ENCODE data around the gene KAZALD1. TPM values are rescaled to one million over a fixed set of nuclear protein-coding genes. Genes with fewer than 3 reads are reported as not detected.

The KAZALD1 gene
- total and polyA plus RNA-seq, 2 donors (not counting 1 experiment from before 2014, with no cell fraction given): 0.34 to 0.37 TPM

- H3K27me3 Mint-ChIP-seq: peaks cover 18% of the 10 kb centered on the region
Observed at GRCh38 chr10:101021692-101022251, 40.0 kb upstream of the KAZALD1 start.

DNA sequence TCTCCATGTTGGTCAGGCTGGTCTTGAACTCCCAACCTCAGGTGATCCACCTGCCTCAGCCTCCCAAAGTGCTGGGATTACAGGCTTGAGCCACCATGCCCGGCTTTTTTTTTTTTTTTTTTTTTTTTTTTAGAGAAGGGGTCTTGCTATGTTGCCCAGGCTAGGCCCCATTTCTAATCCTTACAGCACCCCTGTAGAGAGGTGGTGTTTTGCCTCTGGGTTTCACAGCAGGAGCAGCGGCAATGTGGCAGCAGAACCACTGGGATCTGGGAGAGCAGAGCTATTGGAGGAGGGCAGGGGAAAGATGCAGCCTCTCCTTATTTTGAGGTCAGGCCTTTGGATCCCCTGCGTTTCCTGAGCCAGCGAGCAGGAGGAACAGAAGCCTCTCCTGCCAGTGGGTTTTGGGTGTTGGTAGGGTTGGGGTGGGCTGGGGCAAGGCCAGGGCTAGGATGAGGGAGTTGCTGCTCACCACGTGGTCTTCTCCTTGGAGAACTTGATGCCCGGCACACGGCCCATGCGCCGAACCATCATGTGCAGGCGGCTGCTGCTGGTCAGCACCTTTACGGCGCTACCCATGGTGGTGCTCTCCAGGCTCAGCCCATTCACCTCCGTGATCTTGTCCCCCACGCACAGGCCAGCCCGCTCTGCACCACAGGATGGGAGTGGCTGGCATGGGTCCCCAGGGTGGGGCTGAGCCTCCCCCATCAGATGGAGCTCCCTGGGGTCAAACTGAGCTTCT lies 38.7 kb upstream of the KAZALD1 start:
- 92% methylated on average over 14 of the region's 15 CpGs for WGBS (ENCODE audit: insufficient coverage)
- TF ChIP-seq EZH2 (IDR thresholded peaks at IDR 0.05; ENCODE audit: borderline replicate concordance, insufficient read depth, low read depth, low read length, poor library complexity, severe bottlenecking): no peak
- TF ChIP-seq, protein P1, sequence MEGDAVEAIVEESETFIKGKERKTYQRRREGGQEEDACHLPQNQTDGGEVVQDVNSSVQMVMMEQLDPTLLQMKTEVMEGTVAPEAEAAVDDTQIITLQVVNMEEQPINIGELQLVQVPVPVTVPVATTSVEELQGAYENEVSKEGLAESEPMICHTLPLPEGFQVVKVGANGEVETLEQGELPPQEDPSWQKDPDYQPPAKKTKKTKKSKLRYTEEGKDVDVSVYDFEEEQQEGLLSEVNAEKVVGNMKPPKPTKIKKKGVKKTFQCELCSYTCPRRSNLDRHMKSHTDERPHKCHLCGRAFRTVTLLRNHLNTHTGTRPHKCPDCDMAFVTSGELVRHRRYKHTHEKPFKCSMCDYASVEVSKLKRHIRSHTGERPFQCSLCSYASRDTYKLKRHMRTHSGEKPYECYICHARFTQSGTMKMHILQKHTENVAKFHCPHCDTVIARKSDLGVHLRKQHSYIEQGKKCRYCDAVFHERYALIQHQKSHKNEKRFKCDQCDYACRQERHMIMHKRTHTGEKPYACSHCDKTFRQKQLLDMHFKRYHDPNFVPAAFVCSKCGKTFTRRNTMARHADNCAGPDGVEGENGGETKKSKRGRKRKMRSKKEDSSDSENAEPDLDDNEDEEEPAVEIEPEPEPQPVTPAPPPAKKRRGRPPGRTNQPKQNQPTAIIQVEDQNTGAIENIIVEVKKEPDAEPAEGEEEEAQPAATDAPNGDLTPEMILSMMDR (IDR thresholded peaks at IDR 0.05): no peak
- H3K79me2 ChIP-seq (ENCODE audit: control insufficient read depth, insufficient read depth, low read length): no peaks in the 10 kb centered on the region
- H3K4me1 Mint-ChIP-seq: peaks cover 7% of the 10 kb centered on the region
- H3K9ac ChIP-seq (ENCODE audit: low read length): no peak overlapping the region
- peaks cover 15% of the 10 kb centered on the region for H3K27me3 Mint-ChIP-seq
- H2AFZ ChIP-seq (ENCODE audit: insufficient read depth, low read depth, low read length, poor library complexity, severe bottlenecking): no peak overlapping the region
- POLR2A ChIA-PET: no interaction called here
- no peaks in the 10 kb centered on the region for H3K36me3 ChIP-seq (replicated peaks in 1 of 2; ENCODE audit: control extremely low read depth in 1 of 2, control insufficient read depth in 1 of 2, extremely low read depth in 1 of 2, insufficient read depth in 2 of 2, low read length in 1 of 2)
- ATAC-seq (ENCODE audit: low read depth) (no peak), DNase-seq (no peak)
- H3K27ac ChIP-seq (ENCODE audit: low read length in 2 of 2): no peak overlapping the region
- peaks cover 0 to 19% (median 8%) of the 10 kb centered on the region in 4 experiments for H3K27me3 ChIP-seq (replicated peaks in 1 of 4; ENCODE audit: control extremely low read depth in 1 of 4, control insufficient read depth in 3 of 4, insufficient read depth in 4 of 4, low read length in 3 of 4)
- no peaks in the 10 kb centered on the region for H4K20me1 ChIP-seq (ENCODE audit: control insufficient read depth, insufficient read depth, low read length, poor library complexity, severe bottlenecking)
- intact Hi-C loops (cut with micrococcal nuclease): no loop called here
- H3K4me3 ChIP-seq (ENCODE audit: control extremely low read depth in 1 of 5, extremely low read depth in 1 of 5, insufficient read depth in 1 of 5, low read depth in 2 of 5, low read length in 4 of 5): no peak overlapping the region
- H3K4me1 ChIP-seq (ENCODE audit: control insufficient read depth in 2 of 2, insufficient read depth in 2 of 2, low read length in 2 of 2): peaks cover 12 to 13% of the 10 kb centered on the region in 2 donors
- H3K27ac Mint-ChIP-seq: no peak overlapping the region
- no peaks in the 10 kb centered on the region for H3K9me3 Mint-ChIP-seq (ENCODE audit: insufficient read depth)
- H3K4me3 Mint-ChIP-seq: no peak overlapping the region
- H3K4me2 ChIP-seq (replicated peaks; ENCODE audit: low read depth, low read length, poor library complexity, severe bottlenecking): no peak overlapping the region
- H3K9me3 ChIP-seq (ENCODE audit: control extremely low read depth in 1 of 3, control insufficient read depth in 2 of 3, insufficient read depth in 1 of 3, low read length in 2 of 3): no peaks in the 10 kb centered on the region
- CTCF ChIA-PET: no interaction called here

More at GRCh38 chr10:101021692-101022251, 40.0 kb upstream of the KAZALD1 start:
- Histone ChIP-seq H3K27me3 (replicated peaks in 1 of 4; ENCODE audit: control extremely low read depth in 1 of 4, control insufficient read depth in 3 of 4, insufficient read depth in 4 of 4, low read length in 3 of 4) (peaks cover 0 to 22% (median 14%) of the 10 kb centered on the region in 4 experiments), H3K4me1 (ENCODE audit: control insufficient read depth in 2 of 2, insufficient read depth in 2 of 2, low read length in 2 of 2) (peaks cover 16 to 17% of the 10 kb centered on the region in 2 donors), H3K79me2 (ENCODE audit: control insufficient read depth, insufficient read depth, low read length) (no peaks in the 10 kb centered on the region), H3K4me3 (ENCODE audit: control extremely low read depth in 1 of 5, extremely low read depth in 1 of 5, insufficient read depth in 1 of 5, low read depth in 2 of 5, low read length in 4 of 5) (no peak overlapping the region), H3K9ac (ENCODE audit: low read length) (no peak overlapping the region), H4K20me1 (ENCODE audit: control insufficient read depth, insufficient read depth, low read length, poor library complexity, severe bottlenecking) (no peaks in the 10 kb centered on the region), H3K36me3 (replicated peaks in 1 of 2; ENCODE audit: control extremely low read depth in 1 of 2, control insufficient read depth in 1 of 2, extremely low read depth in 1 of 2, insufficient read depth in 2 of 2, low read length in 1 of 2) (no peaks in the 10 kb centered on the region), H3K9me3 (ENCODE audit: control extremely low read depth in 1 of 3, control insufficient read depth in 2 of 3, insufficient read depth in 1 of 3, low read length in 2 of 3) (no peaks in the 10 kb centered on the region), H3K27ac (ENCODE audit: low read length in 2 of 2) (no peak overlapping the region), H3K4me2 (replicated peaks; ENCODE audit: low read depth, low read length, poor library complexity, severe bottlenecking) (no peak overlapping the region), H2AFZ (ENCODE audit: insufficient read depth, low read depth, low read length, poor library complexity, severe bottlenecking) (no peak overlapping the region)
- no peak for TF ChIP-seq EZH2 (IDR thresholded peaks at IDR 0.05; ENCODE audit: borderline replicate concordance, insufficient read depth, low read depth, low read length, poor library complexity, severe bottlenecking)
- TF ChIP-seq, protein P1 (IDR thresholded peaks at IDR 0.05): no peak
- Mint-ChIP-seq H3K27ac (no peak overlapping the region), H3K4me3 (no peak overlapping the region), H3K9me3 (ENCODE audit: insufficient read depth) (no peaks in the 10 kb centered on the region), H3K4me1 (peaks cover 10% of the 10 kb centered on the region)
- POLR2A ChIA-PET: no interaction called here
- DNase-seq (no peak), ATAC-seq (ENCODE audit: low read depth) (no peak)
- intact Hi-C loops (cut with micrococcal nuclease): no loop called here
- CTCF ChIA-PET: no interaction called here
- WGBS (ENCODE audit: insufficient coverage): 87% methylated on average over 11 of the region's 11 CpGs

Measured in B cell (primary cell).